ENCODE measurements around the gene TBCD. TPM values are rescaled to one million over a fixed set of nuclear protein-coding genes. Genes with fewer than 3 reads are reported as not detected.

TBCD gene
- polyA plus RNA-seq, 1 experiment = 38.6 TPM

- ChIA-PET CTCF (interaction anchor here (0.8 to 2.3 kb wide), 3 partner anchors 15 to 20 kb away, joined by 3 to 6 read pairs (median 6); no protein-coding TSS in a partner anchor), POLR2A (no interaction called here)
- Histone ChIP-seq H3K36me3 (ENCODE audit: control insufficient read depth, insufficient read depth, low read length) (peaks cover 1% of the 10 kb centered on the region), H3K27me3 (ENCODE audit: control insufficient read depth, insufficient read depth, low read length) (no peaks in the 10 kb centered on the region), H3K4me3 (ENCODE audit: low read depth, low read length) (no peak overlapping the region)
- DNase-seq (ENCODE audit: low read depth) = no peak
- TF ChIP-seq CTCF (IDR thresholded peaks at IDR 0.05; ENCODE audit: insufficient read depth, low read depth, low read length) = no peak
Observed at GRCh38 chr17:82894389-82894788, 142.5 kb downstream of the TBCD start.

- no peak for TF ChIP-seq CTCF (IDR thresholded peaks at IDR 0.05; ENCODE audit: insufficient read depth, low read depth, low read length)
- no peak for DNase-seq (ENCODE audit: low read depth)
- POLR2A ChIA-PET = no interaction called here
- Histone ChIP-seq H3K36me3 (ENCODE audit: control insufficient read depth, insufficient read depth, low read length) (peaks cover 1% of the 10 kb centered on the region), H3K27me3 (ENCODE audit: control insufficient read depth, insufficient read depth, low read length) (no peaks in the 10 kb centered on the region), H3K4me3 (ENCODE audit: low read depth, low read length) (no peak overlapping the region)
- CTCF ChIA-PET = interaction anchor here (0.8 to 1.9 kb wide), 2 partner anchors 14 to 20 kb away, joined by 3 to 6 read pairs; no protein-coding TSS in a partner anchor
Observed at GRCh38 chr17:82895087-82895486, 143.2 kb downstream of the TBCD start.

- ChIA-PET POLR2A (no interaction called here), CTCF (interaction anchor here (1.2 to 1.7 kb wide), 5 partner anchors 11 to 114 kb away, joined by 3 to 6 read pairs (median 3); no protein-coding TSS in a partner anchor)
Observed at GRCh38 chr17:82896071-82897000, 144.5 kb downstream of the TBCD start.

GRCh38 chr17:82897514-82898249 lies 145.8 kb downstream of the TBCD start:
- ChIA-PET POLR2A (no interaction called here), CTCF (interaction anchor here (1.2 to 1.7 kb wide), 5 partner anchors 11 to 116 kb away, joined by 3 to 6 read pairs (median 3); no protein-coding TSS in a partner anchor)
- DNase-seq (ENCODE audit: low read depth) = no peak
- TF ChIP-seq CTCF (IDR thresholded peaks at IDR 0.05; ENCODE audit: insufficient read depth, low read depth, low read length) = no peak
- no peaks in the 10 kb centered on the region; the same call in none of the 2 replicates for H3K36me3 ChIP-seq (ENCODE audit: control insufficient read depth, insufficient read depth, low read length)
- H3K27me3 ChIP-seq (ENCODE audit: control insufficient read depth, insufficient read depth, low read length) = no peaks in the 10 kb centered on the region
- H3K4me3 ChIP-seq (ENCODE audit: low read depth, low read length) = no peak overlapping the region

More at GRCh38 chr17:82896071-82897000, 144.5 kb downstream of the TBCD start:
- H3K4me3 ChIP-seq (ENCODE audit: low read depth, low read length) = no peak overlapping the region
- peaks cover 1% of the 10 kb centered on the region for H3K36me3 ChIP-seq (ENCODE audit: control insufficient read depth, insufficient read depth, low read length)
- TF ChIP-seq CTCF (IDR thresholded peaks at IDR 0.05; ENCODE audit: insufficient read depth, low read depth, low read length) = no peak
- no peaks in the 10 kb centered on the region for H3K27me3 ChIP-seq (ENCODE audit: control insufficient read depth, insufficient read depth, low read length)
- no peak for DNase-seq (ENCODE audit: low read depth)
